Effector memory CD8-positive, alpha-beta T cell (primary cell): ENCODE measurements around the gene HAPLN3.
A peak's percentile ranks its signal among the peaks of the same experiment; 100 is the strongest.

Source experiments
- ATAC-seq: fragments of 150-1000 bp; cut with Tn5 transposase; replicated peaks from 2 replicates; pipeline ENCODE4 v1.10.0; 2021; ENCODE audit warnings: mild to moderate bottlenecking, moderate library complexity
- DNase-seq, 3 experiments: peaks; one replicate each; pipeline ENCODE4 v3.0.0; 2021
- H3K27ac Mint-ChIP-seq, 2 donors: one replicate each; pipeline ENCODE4 v1.8.0; 2022; ENCODE audit warnings: mild to moderate bottlenecking in 2 of 2, mixed read lengths in 2 of 2, moderate library complexity in 2 of 2
- H3K27me3 Mint-ChIP-seq, 2 donors: one replicate each; pipeline ENCODE4 v1.8.0; 2022; ENCODE audit warnings: mixed read lengths in 2 of 2
- H3K36me3 Mint-ChIP-seq: one replicate; pipeline ENCODE4 v1.8.0; 2022; ENCODE audit warnings: mild to moderate bottlenecking, moderate library complexity, mixed read lengths; ENCODE audit not compliant: insufficient read depth
- H3K4me1 Mint-ChIP-seq, 2 donors: one replicate each; pipeline ENCODE4 v1.8.0; 2022; ENCODE audit warnings: low read depth in 2 of 2, mixed read lengths in 2 of 2
- H3K4me3 Mint-ChIP-seq, 2 donors: one replicate each; pipeline ENCODE4 v1.8.0; 2022; ENCODE audit warnings: mild to moderate bottlenecking in 2 of 2, mixed read lengths in 2 of 2, moderate library complexity in 2 of 2
- H3K9me3 Mint-ChIP-seq, 2 donors: one replicate each; pipeline ENCODE4 v1.8.0; 2022; ENCODE audit warnings: mixed read lengths in 2 of 2

HAPLN3 gene

DNA sequence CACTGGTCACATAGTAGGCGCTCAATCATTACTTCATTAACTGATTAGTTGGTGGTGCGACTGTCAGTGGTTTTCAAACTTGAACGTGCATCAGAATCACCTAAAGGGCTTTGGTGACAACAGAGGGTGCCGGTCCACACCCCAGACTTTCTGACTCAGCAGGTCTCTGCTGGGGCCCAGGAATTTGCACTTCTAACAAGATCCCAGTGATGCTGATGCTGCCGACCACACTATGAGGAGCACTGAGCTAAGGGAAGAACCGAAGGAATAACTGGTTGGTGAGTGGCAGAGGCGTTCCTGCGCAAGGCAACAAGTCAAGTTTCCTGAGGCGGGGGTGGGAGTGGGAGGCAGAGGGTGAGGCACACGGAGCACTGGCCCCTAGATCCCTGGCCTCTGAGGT, 18.8 kb downstream of the HAPLN3 start:
- no peaks in the 10 kb centered on the region for H3K9me3 Mint-ChIP-seq
- ATAC-seq (no peak), DNase-seq (no peak)
- H3K36me3 Mint-ChIP-seq = peaks cover 9% of the 10 kb centered on the region
- peaks cover 0 to 2% of the 10 kb centered on the region in 2 donors for H3K4me1 Mint-ChIP-seq
- H3K27me3 Mint-ChIP-seq = peaks cover 0 to 19% of the 10 kb centered on the region in 2 donors
- no peak overlapping the region for H3K27ac Mint-ChIP-seq
- H3K4me3 Mint-ChIP-seq = no peak overlapping the region

DNA sequence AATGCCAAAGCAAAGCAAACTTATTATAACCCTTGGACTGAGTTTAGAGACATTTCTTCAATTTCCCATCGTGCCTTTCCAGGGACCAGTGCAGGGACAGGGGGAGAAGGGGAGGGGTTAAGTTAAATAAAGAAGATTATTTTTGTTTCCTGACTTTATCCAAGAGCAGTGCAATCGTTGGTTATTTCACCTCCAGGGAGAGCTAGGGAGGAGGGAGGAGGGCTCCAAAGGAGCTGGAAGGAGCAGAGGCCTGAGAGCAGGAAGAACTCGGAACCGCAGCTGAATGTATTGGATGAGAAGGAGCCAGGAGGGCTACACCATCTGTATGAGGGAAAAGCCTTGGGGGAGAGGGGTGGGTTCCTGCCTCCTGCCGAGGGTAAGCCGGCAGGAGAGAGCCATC, 20.7 kb downstream of the HAPLN3 start:
- no peak for ATAC-seq
- Mint-ChIP-seq H3K27ac (peak overlapping the region in 1 of 2 donors; percentile 23), H3K9me3 (no peaks in the 10 kb centered on the region), H3K4me1 (peaks cover 0 to 4% of the 10 kb centered on the region in 2 donors), H3K36me3 (peaks cover 4% of the 10 kb centered on the region), H3K27me3 (peaks cover 14 to 24% of the 10 kb centered on the region in 2 donors), H3K4me3 (no peak overlapping the region)
- DNase-seq = no peak

DNA sequence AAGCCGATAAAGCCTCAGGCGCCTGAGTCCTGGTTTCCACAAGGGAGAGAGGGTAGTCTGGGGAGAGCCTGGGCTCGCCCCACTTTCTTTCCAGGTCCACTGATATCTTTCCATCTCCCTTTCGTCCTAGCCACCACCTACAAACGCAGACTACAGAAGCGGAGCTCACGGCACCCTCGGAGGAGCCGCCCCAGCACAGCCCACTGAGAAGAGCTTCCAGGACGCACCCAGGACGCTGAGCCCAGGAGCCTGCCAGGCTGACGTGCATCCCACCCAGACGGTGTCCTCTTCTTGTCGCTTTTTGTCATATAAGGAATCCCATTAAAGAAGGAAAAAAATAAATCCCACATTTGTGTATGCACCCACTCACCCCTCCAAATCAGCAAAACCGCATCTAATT, 21.1 kb downstream of the HAPLN3 start:
- H3K4me3 Mint-ChIP-seq = no peak overlapping the region
- peaks cover 0 to 4% of the 10 kb centered on the region in 2 donors for H3K4me1 Mint-ChIP-seq
- DNase-seq = no peak
- H3K27ac Mint-ChIP-seq = peak overlapping the region in 1 of 2 donors; percentile 23
- H3K9me3 Mint-ChIP-seq = no peaks in the 10 kb centered on the region
- H3K36me3 Mint-ChIP-seq = peaks cover 4% of the 10 kb centered on the region
- H3K27me3 Mint-ChIP-seq = peaks cover 14 to 27% of the 10 kb centered on the region in 2 donors
- ATAC-seq = no peak

DNA sequence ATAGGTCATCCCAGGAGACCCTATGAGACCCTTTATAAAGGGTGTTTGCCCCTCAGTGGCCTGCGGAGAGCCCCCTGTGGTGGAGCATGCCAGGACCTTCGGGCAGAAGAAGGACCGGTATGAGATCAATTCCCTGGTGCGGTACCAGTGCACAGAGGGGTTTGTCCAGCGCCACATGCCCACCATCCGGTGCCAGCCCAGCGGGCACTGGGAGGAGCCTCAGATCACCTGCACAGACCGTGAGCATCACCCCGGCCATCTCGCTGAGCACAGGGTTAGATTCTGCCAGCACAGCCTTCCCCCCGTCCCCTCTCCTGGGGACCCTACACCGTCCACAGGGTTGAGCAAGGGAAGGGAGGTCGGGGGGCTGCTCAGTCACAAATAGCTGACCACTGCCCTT, 21.6 kb downstream of the HAPLN3 start:
- H3K27me3 Mint-ChIP-seq = peaks cover 14 to 27% of the 10 kb centered on the region in 2 donors
- ATAC-seq (no peak), DNase-seq (no peak)
- H3K4me3 Mint-ChIP-seq = no peak overlapping the region
- peaks cover 0 to 4% of the 10 kb centered on the region in 2 donors for H3K4me1 Mint-ChIP-seq
- H3K27ac Mint-ChIP-seq = no peak overlapping the region
- peaks cover 4% of the 10 kb centered on the region for H3K36me3 Mint-ChIP-seq
- no peaks in the 10 kb centered on the region for H3K9me3 Mint-ChIP-seq

DNA sequence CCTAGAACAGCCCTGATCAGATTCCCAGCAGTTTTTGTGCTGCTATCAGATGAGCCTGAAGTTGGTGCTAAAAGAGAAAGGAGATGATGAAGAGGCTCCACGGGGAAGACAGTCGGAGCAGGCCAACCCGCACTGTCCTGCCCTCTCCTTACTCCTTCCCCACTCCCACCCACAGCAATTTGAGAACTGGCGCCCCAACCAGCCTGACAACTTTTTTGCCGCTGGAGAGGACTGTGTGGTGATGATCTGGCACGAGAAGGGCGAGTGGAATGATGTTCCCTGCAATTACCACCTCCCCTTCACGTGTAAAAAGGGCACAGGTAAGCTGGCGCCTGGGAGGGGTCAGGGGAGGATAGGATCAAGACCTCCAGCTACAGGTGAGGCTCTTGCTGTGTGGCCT, 22.6 kb downstream of the HAPLN3 start:
- no peak for ATAC-seq
- Mint-ChIP-seq H3K9me3 (no peaks in the 10 kb centered on the region), H3K27me3 (peaks cover 14 to 27% of the 10 kb centered on the region in 2 donors), H3K4me3 (no peak overlapping the region), H3K27ac (no peak overlapping the region), H3K36me3 (peaks cover 4% of the 10 kb centered on the region), H3K4me1 (peaks cover 0 to 4% of the 10 kb centered on the region in 2 donors)
- no peak for DNase-seq

DNA sequence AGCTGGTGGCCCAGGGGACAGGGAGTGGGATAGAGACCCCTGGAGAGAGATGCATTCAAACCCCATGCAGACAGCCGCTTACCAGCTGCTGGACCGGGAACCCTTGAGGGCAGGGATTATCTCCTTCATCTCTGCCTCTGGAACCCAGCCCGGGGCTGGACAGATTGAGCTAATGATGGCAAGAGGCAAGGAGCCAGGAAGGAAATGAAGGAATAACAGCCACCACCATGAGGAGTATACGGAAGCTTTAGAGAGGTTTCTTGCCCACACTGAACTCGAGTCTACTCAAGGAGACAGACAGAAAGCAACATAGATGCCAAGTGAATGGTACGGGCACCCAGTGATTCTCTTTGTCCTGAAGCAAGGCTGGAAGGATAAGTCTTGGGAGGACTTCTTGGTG, 23.2 kb downstream of the HAPLN3 start:
- Mint-ChIP-seq H3K4me1 (peaks cover 0 to 4% of the 10 kb centered on the region in 2 donors), H3K27me3 (peaks cover 14 to 27% of the 10 kb centered on the region in 2 donors), H3K4me3 (no peak overlapping the region), H3K9me3 (no peaks in the 10 kb centered on the region), H3K36me3 (peaks cover 4% of the 10 kb centered on the region), H3K27ac (no peak overlapping the region)
- DNase-seq (no peak), ATAC-seq (no peak)

DNA sequence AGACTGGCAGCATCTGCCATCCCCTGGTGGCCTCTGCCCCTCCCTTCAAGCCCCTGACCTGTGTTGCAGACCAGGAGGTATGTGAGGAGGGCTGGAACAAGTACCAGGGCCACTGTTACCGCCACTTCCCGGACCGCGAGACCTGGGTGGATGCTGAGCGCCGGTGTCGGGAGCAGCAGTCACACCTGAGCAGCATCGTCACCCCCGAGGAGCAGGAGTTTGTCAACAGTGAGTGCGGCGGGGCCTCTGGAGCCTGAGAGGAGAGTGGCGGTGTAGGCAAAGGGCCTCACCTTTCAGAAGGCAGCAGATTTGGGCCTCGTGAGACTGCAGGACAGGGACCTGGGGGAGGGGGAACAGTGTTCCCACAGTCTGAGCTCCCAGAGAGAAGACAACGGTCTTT, 24.0 kb downstream of the HAPLN3 start:
- no peak for DNase-seq
- Mint-ChIP-seq H3K4me1 (peaks cover 0 to 2% of the 10 kb centered on the region in 2 donors), H3K4me3 (no peak overlapping the region), H3K36me3 (peaks cover 3% of the 10 kb centered on the region), H3K27ac (no peak overlapping the region), H3K27me3 (peaks cover 14 to 27% of the 10 kb centered on the region in 2 donors), H3K9me3 (no peaks in the 10 kb centered on the region)
- ATAC-seq = no peak

DNA sequence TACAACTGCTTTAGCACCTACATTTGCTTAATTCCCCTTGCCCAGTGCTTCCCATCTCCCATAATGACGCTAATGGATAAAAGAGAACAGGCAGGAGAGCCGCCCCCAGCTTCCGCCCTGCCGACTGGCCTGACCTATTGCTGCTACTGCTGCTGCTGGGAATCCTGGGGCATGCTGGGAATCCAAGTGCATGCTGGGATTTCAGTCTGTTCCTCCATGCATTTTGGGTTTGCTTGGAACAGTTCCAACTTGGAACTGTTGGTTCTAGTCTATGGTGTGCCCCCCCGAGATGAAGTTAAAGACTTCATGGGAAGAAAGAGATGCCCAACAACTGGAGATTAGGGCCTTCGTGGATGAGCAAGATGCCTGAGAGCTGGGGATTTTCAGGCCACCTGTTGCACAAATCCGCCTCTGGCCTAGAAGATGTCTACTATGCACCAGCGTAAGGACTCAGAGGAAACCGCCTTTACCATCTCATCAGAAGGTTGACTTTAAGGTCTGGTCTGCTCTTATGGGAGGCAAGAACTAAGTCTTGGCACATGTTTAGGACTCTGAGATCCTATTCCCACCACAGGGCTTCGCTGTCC, 29.0 kb downstream of the HAPLN3 start:
- ATAC-seq = no peak
- no peak overlapping the region for H3K4me3 Mint-ChIP-seq
- DNase-seq = no peak
- H3K27ac Mint-ChIP-seq = no peak overlapping the region
- H3K9me3 Mint-ChIP-seq = no peaks in the 10 kb centered on the region
- no peaks in the 10 kb centered on the region for H3K36me3 Mint-ChIP-seq
- H3K27me3 Mint-ChIP-seq = peaks cover 8 to 14% of the 10 kb centered on the region in 2 donors
- H3K4me1 Mint-ChIP-seq = peaks cover 0 to 2% of the 10 kb centered on the region in 2 donors

DNA sequence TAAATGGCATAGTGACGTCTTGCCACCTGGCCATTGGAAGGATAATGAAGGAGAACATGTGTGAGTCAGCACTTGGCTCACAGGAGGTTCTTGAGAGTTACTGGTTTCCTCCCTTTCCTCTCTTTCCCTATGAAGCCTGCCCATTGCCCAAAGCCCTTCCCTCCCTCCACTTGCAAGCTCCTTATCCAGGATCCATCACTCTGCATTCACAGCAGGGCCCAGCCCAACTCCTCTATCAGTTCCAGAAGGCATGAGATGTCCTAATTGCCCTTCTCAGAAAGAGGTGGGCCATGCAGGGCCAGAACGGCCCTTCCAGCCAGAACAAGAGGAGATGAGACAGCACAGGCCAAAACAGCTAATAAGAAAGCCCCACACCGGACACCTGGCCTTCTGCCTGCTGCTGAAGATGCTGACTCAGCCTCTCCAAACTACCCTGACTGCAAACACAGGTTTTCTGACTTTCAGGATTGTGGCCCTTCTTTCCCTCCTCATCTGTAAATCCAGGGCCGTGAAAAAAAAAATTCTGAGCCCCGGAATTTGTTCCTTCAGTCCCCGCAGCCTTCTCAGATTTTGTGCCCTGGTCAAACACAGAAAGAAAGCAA, 29.7 kb downstream of the HAPLN3 start:
- H3K4me3 Mint-ChIP-seq = no peak overlapping the region
- DNase-seq = no peak
- H3K36me3 Mint-ChIP-seq = no peaks in the 10 kb centered on the region
- H3K27me3 Mint-ChIP-seq = peaks cover 8 to 10% of the 10 kb centered on the region in 2 donors
- H3K27ac Mint-ChIP-seq = no peak overlapping the region
- no peak for ATAC-seq
- H3K4me1 Mint-ChIP-seq = no peaks in the 10 kb centered on the region
- no peaks in the 10 kb centered on the region for H3K9me3 Mint-ChIP-seq

DNA sequence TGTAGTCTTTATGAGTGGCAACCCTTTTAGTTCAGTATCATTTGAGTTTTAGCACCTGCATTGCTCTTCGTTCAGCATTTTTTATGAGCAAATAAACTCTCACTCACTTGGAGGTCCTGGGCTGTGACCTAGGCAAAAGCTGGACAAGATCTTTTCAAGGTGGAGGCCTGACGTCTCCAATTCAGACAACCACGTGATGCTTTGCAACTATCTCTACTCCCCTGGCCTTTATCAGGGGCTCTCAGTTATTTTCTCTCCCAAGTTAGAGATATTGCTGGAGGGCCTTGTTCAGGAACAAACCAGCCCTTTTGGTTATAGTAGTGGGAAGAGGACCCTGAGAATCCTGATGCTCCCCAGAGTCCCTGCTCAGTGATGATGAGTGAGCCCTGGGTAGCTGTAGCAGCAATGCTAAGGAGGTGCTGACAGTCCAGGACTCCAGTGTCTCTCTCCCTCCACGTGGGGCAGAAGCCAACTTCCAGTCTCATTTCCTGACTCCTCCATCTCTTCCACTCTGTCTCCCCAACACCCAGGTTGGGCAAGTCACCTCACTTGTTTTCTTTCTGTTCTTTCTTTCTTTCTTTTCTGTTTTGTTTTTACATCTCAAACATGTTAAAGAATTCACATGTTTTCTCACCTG, 30.4 kb downstream of the HAPLN3 start:
- Mint-ChIP-seq H3K36me3 (no peaks in the 10 kb centered on the region), H3K4me3 (no peak overlapping the region), H3K4me1 (no peaks in the 10 kb centered on the region), H3K27me3 (peaks cover 6 to 12% of the 10 kb centered on the region in 2 donors), H3K9me3 (no peaks in the 10 kb centered on the region), H3K27ac (no peak overlapping the region)
- ATAC-seq (no peak), DNase-seq (no peak)

DNA sequence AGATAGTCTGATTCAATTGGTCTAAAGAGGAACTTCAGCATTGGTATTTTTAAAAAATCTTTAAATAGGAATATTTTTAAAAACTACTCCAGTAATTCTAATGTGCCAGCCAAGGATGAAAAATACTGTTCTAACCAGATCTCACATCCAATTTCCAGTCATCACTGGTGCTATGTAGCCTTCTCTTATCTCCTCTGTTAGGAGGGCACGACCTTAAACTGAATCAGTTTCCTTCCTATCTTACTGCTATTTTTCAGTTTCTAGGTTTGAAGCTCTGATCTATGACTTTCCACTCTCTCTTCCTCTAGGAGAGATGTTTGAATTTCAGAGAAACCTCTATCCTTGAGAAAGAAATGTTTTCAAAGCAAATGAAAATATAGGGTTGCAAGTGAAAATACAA, 31.9 kb downstream of the HAPLN3 start:
- peaks cover 0 to 20% of the 10 kb centered on the region in 2 donors for H3K27me3 Mint-ChIP-seq
- no peaks in the 10 kb centered on the region for H3K36me3 Mint-ChIP-seq
- no peaks in the 10 kb centered on the region for H3K4me1 Mint-ChIP-seq
- no peak overlapping the region for H3K27ac Mint-ChIP-seq
- no peak overlapping the region for H3K4me3 Mint-ChIP-seq
- no peaks in the 10 kb centered on the region for H3K9me3 Mint-ChIP-seq
- no peak for ATAC-seq
- DNase-seq = no peak

DNA sequence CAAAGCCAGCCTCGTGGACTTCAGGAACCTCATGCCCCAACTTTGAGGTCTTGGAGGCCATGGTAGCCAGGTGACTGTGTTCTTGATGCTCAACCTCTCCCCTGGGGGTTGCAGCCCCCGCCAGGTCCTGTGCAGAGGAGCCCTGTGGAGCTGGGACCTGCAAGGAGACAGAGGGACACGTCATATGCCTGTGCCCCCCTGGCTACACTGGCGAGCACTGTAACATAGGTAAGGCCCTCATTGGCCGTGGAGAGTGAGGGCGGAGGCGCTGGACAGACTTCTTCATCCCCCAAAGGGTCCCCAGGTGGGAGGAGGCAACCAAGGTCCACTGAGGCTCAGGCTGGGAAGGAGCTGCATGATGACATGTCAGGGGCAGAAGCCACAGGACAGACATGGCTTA, 35.1 kb downstream of the HAPLN3 start:
- no peaks in the 10 kb centered on the region for H3K9me3 Mint-ChIP-seq
- peaks cover 0 to 20% of the 10 kb centered on the region in 2 donors for H3K27me3 Mint-ChIP-seq
- no peaks in the 10 kb centered on the region for H3K36me3 Mint-ChIP-seq
- DNase-seq (no peak), ATAC-seq (no peak)
- H3K27ac Mint-ChIP-seq = no peak overlapping the region
- no peak overlapping the region for H3K4me3 Mint-ChIP-seq
- H3K4me1 Mint-ChIP-seq = no peaks in the 10 kb centered on the region

DNA sequence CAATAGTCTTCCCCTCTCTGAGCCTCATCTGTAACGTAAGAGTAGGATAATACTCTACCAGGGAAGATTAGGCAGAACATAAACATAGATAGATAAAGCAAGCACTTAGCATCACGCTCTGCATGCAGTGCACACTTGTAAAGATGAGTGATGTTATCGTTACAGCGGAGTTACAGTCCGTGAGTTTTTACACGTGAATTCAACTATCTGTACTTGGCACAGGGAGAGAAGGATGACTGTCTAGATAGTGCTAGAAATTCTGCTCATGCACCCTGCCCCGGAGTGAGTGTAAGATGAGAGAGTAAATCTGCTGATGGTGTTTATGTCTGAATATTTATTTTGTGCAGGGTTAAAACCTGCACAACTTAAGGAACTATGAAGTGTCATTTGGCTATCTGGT, 35.8 kb downstream of the HAPLN3 start:
- no peak overlapping the region for H3K4me3 Mint-ChIP-seq
- H3K36me3 Mint-ChIP-seq = no peaks in the 10 kb centered on the region
- H3K4me1 Mint-ChIP-seq = no peaks in the 10 kb centered on the region
- peaks cover 0 to 20% of the 10 kb centered on the region in 2 donors for H3K27me3 Mint-ChIP-seq
- no peak overlapping the region for H3K27ac Mint-ChIP-seq
- ATAC-seq = no peak
- no peak for DNase-seq
- peaks cover 4% of the 10 kb centered on the region in 2 donors for H3K9me3 Mint-ChIP-seq

DNA sequence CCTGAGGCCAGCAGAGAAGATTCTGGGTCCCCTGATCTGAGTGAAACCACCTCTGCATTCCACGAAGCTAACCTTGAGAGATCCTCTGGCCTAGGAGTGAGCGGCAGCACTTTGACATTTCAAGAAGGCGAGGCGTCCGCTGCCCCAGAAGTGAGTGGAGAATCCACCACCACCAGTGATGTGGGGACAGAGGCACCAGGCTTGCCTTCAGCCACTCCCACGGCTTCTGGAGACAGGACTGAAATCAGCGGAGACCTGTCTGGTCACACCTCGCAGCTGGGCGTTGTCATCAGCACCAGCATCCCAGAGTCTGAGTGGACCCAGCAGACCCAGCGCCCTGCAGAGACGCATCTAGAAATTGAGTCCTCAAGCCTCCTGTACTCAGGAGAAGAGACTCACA, 36.4 kb downstream of the HAPLN3 start:
- no peak for DNase-seq
- H3K36me3 Mint-ChIP-seq = no peaks in the 10 kb centered on the region
- H3K27me3 Mint-ChIP-seq = peaks cover 0 to 20% of the 10 kb centered on the region in 2 donors
- H3K4me1 Mint-ChIP-seq = no peaks in the 10 kb centered on the region
- H3K4me3 Mint-ChIP-seq = no peak overlapping the region
- peaks cover 5 to 8% of the 10 kb centered on the region in 2 donors for H3K9me3 Mint-ChIP-seq
- H3K27ac Mint-ChIP-seq = no peak overlapping the region
- ATAC-seq = no peak
